ENCODE results near the gene TMEM108.

The TMEM108 gene

GRCh38 chr3:133196527-133196926, 158.3 kb downstream of the TMEM108 start:
- H3K27ac ChIP-seq, result no peak overlapping the region
- TF ChIP-seq ZFX (IDR thresholded peaks at IDR 0.05) (no peak), CTCF (conservative IDR thresholded peaks at IDR 0.05) (no peak)

- H3K27ac ChIP-seq, result no peak overlapping the region
- TF ChIP-seq ZFX (IDR thresholded peaks at IDR 0.05) (no peak), CTCF (conservative IDR thresholded peaks at IDR 0.05) (no peak)
Observed at GRCh38 chr3:133197619-133198018, 159.4 kb downstream of the TMEM108 start.

GRCh38 chr3:133206921-133207320, 168.7 kb downstream of the TMEM108 start:
- H3K27ac ChIP-seq, result no peak overlapping the region
- no peak for TF ChIP-seq ZFX (IDR thresholded peaks at IDR 0.05)
- TF ChIP-seq CTCF (conservative IDR thresholded peaks at IDR 0.05), result no peak

- no peak overlapping the region for H3K27ac ChIP-seq
- TF ChIP-seq ZFX (IDR thresholded peaks at IDR 0.05) (no peak; the same call in 1 of the 2 replicates), CTCF (conservative IDR thresholded peaks at IDR 0.05) (0 out of 2 replicates have a peak, but pooled peaks have one; percentile 6)
Observed at GRCh38 chr3:133208184-133208583, 170.0 kb downstream of the TMEM108 start.

- TF ChIP-seq ZFX (IDR thresholded peaks at IDR 0.05) (no peak), CTCF (conservative IDR thresholded peaks at IDR 0.05) (no peak)
Observed at GRCh38 chr3:133209871-133210550, 171.8 kb downstream of the TMEM108 start.

GRCh38 chr3:133210656-133211055, 172.5 kb downstream of the TMEM108 start:
- H3K27ac ChIP-seq, result no peak overlapping the region
- no peak for TF ChIP-seq ZFX (IDR thresholded peaks at IDR 0.05)
- TF ChIP-seq CTCF (conservative IDR thresholded peaks at IDR 0.05), result no peak

More at GRCh38 chr3:133209871-133210550, 171.8 kb downstream of the TMEM108 start:
- H3K27ac ChIP-seq, result no peak overlapping the region

GRCh38 chr3:133211449-133211848, 173.3 kb downstream of the TMEM108 start:
- TF ChIP-seq CTCF (conservative IDR thresholded peaks at IDR 0.05) (no peak), ZFX (IDR thresholded peaks at IDR 0.05) (no peak)
- H3K27ac ChIP-seq, result no peak overlapping the region
